Right atrium auricular region (tissue), 2 donors: ENCODE results near the gene ZMAT5. TPM values are rescaled to one million over a fixed set of nuclear protein-coding genes. Genes with fewer than 3 reads are reported as not detected.

Experiments
- DNase-seq: peaks from one replicate; pipeline ENCODE4 v3.0.0-alpha.2; 2019; ENCODE audit warnings: low spot score
- H3K27ac ChIP-seq, 2 donors: fragments of 200-600 bp; sonication (generic); 1 replicate in 1 of 2; 2 replicates in 1 of 2; pipeline ENCODE4 v1.5.1; 2016 to 2019
- H3K27me3 ChIP-seq, 2 donors: fragments of 200-600 bp; sonication (generic); one replicate each; pipeline versions ENCODE4 v1.5.1 to v1.6.0; 2017 to 2019
- H3K36me3 ChIP-seq: fragments of 200-600 bp; sonication (generic); one replicate; pipeline ENCODE4 v1.5.1; 2016
- H3K4me1 ChIP-seq, 2 donors: fragments of 200-600 bp; sonication (generic); one replicate each; pipeline versions ENCODE4 v1.5.1 to v1.6.0; 2017 to 2019
- H3K4me3 ChIP-seq, 2 donors: fragments of 200-600 bp; sonication (generic); 1 replicate in 1 of 2; 2 replicates in 1 of 2; pipeline ENCODE4 v1.5.1; 2017 to 2019; ENCODE audit warnings: mild to moderate bottlenecking in 1 of 2, moderate library complexity in 1 of 2
- H3K9me3 ChIP-seq, 2 donors: fragments of 200-600 bp; sonication (generic); one replicate each; pipeline ENCODE4 v1.5.1; 2019
- CTCF ChIP-seq, 2 donors: fragments of 200-600 bp; sonication (generic); IDR thresholded peaks; one replicate each; pipeline ENCODE4 v1.5.1; 2019; ENCODE audit warnings: antibody characterized with exemption in 2 of 2
- total RNA-seq, 2 donors: library from RNA; depleted of rRNA; stranded (reverse); fragments of >200 nt; gene quantifications; one replicate each; pipeline ENCODE4 v1.1.0, GENCODE V29; 2016

ZMAT5 gene
- total RNA-seq, 2 donors from 2014 or later, result 17.0 to 22.9 TPM

GRCh38 chr22:29765905-29766631 is 739 bp downstream of the ZMAT5 start:
- Histone ChIP-seq H3K4me3 (peak overlapping the region; percentile 82 to 92), H3K4me1 (peaks cover 0 to 33% of the 10 kb centered on the region in 2 donors), H3K27ac (peak overlapping the region; percentile 95), H3K36me3 (peaks cover 20% of the 10 kb centered on the region), H3K27me3 (no peaks in the 10 kb centered on the region), H3K9me3 (no peaks in the 10 kb centered on the region)
- no peak for TF ChIP-seq CTCF (IDR thresholded peaks at IDR 0.05)
- no peak for DNase-seq

GRCh38 chr22:29762263-29762662 is 4.5 kb downstream of the ZMAT5 start:
- TF ChIP-seq CTCF (IDR thresholded peaks at IDR 0.05), result no peak
- DNase-seq, result no peak
- Histone ChIP-seq H3K4me3 (no peak overlapping the region), H3K27me3 (no peaks in the 10 kb centered on the region), H3K4me1 (peaks cover 0 to 11% of the 10 kb centered on the region in 2 donors), H3K27ac (no peak overlapping the region), H3K36me3 (no peaks in the 10 kb centered on the region), H3K9me3 (no peaks in the 10 kb centered on the region)

- no peaks in the 10 kb centered on the region for H3K4me1 ChIP-seq
- DNase-seq, result no peak
- no peak for TF ChIP-seq CTCF (IDR thresholded peaks at IDR 0.05)
- no peak overlapping the region for H3K4me3 ChIP-seq
- H3K9me3 ChIP-seq, result no peaks in the 10 kb centered on the region
- H3K36me3 ChIP-seq, result no peaks in the 10 kb centered on the region
- H3K27ac ChIP-seq, result no peak overlapping the region
- no peaks in the 10 kb centered on the region for H3K27me3 ChIP-seq
Observed at GRCh38 chr22:29758959-29759358, 7.8 kb downstream of the ZMAT5 start.

- Histone ChIP-seq H3K4me3 (no peak overlapping the region), H3K27ac (no peak overlapping the region), H3K9me3 (no peaks in the 10 kb centered on the region), H3K36me3 (no peaks in the 10 kb centered on the region), H3K27me3 (no peaks in the 10 kb centered on the region), H3K4me1 (no peaks in the 10 kb centered on the region)
- no peak for DNase-seq
- no peak for TF ChIP-seq CTCF (IDR thresholded peaks at IDR 0.05)
Observed at GRCh38 chr22:29758068-29758622, 8.7 kb downstream of the ZMAT5 start.

- Histone ChIP-seq H3K4me3 (no peak overlapping the region), H3K27ac (no peak overlapping the region), H3K36me3 (no peaks in the 10 kb centered on the region), H3K4me1 (no peaks in the 10 kb centered on the region), H3K9me3 (no peaks in the 10 kb centered on the region), H3K27me3 (no peaks in the 10 kb centered on the region)
- no peak for DNase-seq
- no peak for TF ChIP-seq CTCF (IDR thresholded peaks at IDR 0.05)
Observed at GRCh38 chr22:29757096-29757495, 9.7 kb downstream of the ZMAT5 start.
